OCI-M1 (cell line): ENCODE results near the gene AFF3.
"Not testable (repeated sequence)": the region's sequence is repeated elsewhere in the genome, so short reads cannot be mapped to it uniquely, and the experiment has no call there.

Experiments
- DNase-seq: peaks from one replicate; lab custom pipeline; 2025; lab: John Stamatoyannopoulos, UW

The AFF3 gene

DNA sequence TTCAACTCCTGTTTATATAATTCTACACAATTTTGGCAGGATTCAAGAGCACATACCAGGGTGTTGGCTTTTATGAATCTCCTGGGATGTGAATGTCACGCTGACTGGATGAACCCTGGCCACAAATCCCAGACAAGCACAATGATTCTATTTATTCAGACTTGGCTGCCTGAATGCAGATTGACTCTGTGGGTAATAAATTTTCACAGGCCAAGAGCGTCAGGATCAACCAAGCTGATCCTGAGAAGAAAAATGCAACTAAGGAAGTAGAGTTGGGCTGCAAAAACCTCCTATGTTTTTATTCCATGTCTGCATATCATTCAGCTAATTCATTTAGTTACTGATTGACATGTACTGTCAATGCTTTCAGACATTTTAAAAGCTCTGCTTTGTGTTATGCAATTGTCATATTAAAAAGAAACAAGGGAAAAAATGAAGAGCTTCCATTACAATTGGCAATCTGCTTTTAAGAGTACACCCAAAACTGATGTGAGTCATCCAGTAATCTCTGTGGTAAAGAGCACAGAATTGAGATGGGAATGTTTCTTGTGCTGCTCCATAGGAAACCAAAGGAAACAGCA, 479.5 kb downstream of the AFF3 start:
- no peak for DNase-seq

DNA sequence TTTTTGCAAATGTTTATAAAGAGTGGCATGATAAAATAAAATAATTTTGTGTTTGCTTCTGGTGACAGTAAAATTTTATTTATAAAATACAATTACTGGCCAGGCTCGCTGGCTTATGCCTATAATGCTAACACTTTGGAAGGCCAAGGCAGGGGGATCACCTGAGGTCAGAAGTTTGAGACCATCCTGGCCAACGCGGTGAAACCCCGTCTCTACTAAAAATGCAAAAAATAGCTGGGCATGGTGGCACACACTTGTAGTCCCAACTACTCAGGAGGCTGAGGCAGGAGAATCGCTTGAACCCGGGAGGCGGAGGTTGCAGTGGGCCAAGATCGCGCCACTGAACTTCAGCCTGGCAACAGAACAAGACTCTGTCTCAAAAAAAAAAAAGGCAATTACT, 480.6 kb downstream of the AFF3 start:
- not testable (repeated sequence) for DNase-seq

DNA sequence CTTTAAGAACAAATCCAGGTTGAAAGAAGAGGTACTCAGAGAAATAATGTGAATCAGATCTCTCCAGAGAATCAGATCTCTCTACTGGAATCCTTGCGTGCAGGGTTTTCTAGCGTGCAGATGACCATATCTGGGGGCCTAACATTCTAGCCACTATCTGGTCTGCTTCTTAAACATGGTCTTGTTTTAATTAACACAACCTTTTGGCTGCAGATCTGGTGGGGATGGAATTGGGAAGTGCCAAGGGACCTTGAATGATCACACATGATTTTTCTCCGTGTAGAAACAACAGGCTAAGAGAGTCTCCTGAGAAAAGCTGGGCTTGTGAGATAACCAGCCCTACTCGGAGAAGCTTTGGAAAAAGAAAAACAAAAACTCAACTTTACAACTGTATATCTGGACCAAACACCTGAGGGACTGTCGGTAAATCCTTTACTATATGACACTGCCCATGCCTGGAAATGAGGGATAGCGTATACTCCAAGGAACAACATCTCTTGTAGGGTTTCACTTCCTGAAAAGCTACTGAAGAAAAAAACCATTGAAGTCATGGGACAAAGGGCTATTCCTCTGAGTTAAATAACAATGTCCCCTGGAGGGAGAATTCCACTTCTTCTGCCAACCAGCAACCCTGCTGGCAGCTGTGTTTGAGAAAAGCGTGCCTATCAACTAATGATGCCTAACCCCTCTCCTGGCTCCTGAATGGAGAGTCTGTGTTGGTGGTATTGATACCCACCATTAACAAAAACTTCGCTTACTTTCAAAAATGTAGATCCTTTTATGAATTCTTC, 481.6 kb downstream of the AFF3 start:
- DNase-seq: no peak

DNA sequence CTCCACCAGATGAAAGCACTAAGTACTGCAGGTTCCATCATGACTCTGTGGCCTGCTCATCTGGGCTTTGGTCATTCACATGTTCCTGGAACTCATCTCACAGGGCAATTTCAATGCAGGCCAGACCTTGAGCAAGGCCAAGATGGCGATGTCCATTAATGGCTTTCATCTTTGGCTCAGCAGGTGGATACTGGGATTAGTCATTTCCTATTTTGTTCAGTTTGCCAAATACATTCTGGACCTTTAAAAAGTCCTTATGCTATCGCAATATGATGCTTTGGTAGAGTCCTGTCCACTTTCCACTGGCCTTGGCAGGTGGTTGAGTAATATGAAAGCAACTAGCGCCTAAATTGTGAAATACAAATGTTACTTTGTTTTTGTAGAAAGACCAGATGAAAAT, 482.5 kb downstream of the AFF3 start:
- DNase-seq: no peak

DNA sequence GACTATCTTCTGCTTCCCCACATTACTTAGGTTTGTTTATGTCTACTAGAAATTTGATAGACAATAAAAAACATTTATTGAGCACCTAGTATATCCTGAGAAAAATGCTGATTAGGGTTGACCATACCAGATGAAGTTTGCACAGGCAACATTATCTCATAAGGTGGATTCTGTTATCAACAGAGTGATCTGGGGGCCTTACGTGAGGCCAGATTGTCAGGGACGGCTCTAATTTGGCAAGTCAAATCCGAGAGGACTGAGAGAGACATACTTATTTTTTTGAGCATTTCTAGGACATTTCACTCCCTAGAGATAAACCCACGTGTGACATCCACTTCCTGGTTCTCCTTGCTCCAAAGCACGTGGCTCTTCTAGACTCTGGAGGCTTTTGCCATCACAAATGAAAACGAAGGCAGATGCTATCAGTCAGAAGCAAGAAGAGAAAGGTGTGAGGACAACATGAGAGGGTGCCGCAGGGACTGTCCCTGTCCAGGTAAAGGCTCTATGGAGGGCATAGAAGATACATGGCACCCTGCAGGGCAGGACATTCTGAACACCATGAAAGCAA, 484.6 kb downstream of the AFF3 start:
- no peak for DNase-seq

DNA sequence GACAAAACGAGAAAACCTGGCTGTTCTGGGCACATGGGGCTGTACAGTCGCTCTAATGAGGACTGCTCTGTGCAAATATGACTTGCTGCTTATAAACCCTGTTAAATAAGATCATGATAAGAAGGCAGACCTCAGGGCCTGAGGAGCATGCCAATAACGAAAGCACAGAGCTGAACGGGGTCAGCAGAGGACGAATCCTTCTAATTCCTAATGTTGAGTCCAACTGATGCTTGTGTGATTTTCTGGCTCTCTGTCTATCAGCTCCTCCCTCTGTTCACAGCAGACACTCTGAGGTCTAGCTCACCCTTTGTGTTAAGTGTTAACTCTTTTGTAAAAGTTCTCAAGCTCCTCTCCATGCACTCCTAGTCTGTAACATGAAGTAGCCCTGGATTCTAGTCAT, 485.4 kb downstream of the AFF3 start:
- peak; percentile 1 for DNase-seq

DNA sequence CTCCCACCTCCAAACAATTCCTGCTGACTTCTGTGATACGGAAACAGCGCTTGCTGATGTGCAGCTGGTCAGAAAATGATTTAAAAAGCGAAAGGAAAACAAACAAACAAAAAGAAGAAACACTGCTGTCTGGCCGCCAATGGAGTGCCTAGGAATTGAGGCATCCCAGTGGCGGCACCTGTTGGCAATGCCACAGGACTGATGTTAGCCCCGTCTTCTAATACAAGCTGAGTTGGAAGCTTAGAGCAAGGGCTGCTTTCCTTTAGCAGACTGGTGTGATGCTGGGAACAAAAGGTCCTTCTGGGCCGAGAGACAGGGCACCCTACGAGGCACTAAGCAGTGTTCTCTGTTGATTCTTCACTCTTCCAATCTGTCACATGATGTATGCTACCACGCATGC, 489.0 kb downstream of the AFF3 start:
- no peak for DNase-seq

DNA sequence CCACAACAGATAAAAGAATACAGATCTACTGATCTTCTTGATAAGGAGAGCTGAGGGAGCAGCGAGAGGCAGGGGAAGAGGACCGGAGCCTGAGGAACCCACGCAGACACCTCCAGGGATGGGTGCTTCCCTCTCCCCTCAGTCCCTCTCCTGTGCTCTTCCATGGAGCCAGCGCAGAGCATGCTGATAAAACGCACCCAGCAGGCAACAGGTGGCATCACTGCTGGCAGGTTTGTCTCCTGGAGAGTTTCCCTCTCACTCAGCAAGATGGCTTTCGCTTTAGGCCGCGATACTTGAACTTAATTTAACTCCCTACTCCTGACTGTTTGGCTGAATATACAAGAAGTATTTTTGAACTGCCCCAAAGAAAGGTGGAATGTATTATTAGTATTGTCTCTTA, 489.5 kb downstream of the AFF3 start:
- DNase-seq: no peak

DNA sequence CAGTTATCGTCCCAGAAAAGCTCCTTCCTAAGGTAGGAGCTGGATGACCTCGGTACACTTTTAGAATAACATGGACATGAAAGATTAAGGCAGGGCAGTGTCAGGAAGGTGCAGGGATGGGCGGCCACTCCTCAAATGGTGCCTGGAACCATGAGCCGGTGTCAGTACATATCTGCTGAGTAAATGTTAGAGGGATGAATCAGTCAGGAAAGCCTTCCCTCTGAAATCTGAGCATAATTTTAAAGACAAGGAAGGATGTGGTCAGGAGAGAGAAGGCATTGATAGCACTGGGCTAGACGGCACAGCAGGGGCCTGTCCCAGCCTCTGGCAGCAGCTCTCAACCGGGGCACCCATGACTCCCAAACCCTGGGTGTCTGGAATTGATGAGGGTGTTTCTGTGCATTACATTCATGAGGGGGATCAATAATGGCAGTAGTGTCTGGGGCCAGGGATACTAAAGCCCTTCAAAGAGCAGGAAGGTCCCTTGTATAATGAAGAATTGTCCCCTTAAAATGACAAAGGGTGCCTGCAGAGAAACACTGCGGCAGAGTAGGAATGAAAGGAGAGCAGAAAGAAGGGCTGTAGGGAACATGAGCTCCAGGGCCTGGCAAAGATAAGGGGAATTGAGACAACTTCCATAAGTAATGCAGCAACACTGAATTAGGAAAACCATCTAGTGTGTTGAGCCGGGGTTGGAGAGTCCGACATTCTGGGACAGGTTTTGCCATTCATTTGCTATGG, 490.3 kb downstream of the AFF3 start:
- no peak for DNase-seq

DNA sequence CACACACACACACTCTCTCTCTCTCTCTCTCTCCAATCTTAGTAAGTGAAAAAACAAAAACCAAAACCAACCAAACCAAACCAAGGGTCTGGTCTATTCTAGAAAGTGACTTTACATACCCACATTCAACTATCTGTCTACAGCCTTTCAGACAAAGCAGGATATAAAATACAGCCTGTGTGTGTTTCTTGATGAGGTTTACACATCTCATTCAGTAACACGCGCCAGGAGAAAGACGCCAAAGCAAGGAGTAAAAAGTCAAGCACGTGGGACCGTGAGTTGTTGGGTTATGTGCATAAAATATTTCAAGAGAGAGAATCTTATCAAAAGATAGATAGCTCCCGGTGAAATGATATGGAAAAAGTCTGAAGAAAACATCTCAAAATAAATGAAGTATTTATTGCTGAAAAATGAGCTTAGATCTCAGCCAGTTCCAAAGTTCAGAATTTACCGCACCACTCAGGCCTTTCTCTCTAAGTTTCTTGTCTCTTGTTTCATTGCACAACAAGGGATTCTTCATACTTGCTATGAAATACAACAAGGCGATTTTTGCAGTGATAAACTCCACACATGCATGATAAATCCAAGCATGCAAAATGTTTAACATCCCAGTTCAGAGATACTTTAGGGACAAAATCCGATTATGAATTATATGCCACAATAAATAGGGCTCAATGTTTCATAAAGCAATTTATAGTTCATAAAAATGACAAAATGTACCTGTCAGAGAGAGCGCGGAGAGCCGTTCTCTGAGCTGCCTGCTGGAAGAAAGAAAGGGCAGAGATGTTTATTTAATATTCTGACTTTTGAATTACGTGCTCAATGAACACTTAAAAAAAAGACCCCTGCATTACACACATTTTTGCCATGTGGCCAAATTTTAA, 493.2 kb downstream of the AFF3 start:
- DNase-seq: no peak

DNA sequence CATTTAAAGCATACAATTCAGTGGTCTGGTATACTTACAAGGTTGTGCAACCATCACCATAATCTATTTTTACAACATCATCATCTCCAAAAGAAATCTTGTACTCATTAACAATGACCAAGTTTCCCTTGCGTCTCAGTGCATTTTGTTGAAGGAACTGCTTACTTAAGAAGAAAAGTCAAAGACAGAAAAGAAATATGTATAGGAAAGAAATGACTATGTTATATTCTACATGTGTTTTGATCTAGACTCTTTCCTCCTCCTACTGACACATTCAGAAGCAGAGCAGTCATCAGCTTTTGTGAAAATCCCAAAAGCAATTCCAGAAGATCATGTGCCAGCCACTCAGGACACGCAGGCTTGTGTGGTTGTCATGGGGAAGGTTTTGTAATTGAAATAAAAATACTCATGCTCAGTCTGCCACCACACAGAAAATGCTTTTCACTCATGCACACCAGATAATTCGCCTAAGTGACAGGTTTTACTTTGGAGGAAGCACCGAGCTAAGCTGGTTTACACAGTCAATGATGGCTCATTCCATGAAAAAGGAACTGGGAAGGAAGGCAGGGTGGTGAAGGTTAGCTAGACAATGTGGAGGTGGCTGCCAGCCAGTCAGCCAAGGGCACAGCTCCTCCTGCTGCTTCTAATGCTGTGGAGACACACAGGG, 494.1 kb downstream of the AFF3 start:
- DNase-seq: no peak

DNA sequence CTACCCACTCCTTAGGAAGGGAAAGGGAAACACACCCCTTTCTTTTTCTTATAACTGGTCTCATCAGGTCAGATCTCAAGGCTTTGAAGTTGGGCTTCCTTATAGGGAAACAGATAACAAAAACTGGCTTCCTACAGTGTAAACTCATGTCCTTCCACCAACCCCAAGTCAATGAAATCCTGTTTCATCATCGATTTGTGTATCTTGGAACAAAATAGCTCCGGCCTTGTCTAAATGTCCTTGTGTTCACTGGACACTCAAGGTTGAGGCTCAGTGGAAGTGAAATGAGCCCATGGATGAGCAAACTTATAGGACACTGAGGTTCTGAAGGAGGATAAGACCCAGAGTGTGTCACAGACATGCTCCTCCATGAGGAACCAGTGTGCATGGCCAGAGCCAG, 496.4 kb downstream of the AFF3 start:
- DNase-seq: no peak

DNA sequence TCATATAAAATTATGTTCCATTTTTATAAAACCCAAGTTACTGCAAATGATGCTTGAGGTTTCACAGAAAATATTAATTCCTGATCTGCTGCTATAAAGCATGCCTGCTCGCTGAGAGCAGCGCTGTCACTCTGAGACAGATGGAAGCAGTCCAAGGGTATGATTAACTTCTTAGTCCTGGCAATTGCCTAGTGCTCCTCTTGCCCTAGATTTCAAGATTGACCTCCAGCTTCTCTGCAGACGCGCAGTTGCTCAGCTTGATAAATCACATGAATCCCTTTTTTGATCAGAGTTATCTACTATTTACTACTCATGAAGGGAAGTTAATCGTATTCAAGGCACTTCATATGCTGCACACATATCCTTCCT, 498.0 kb downstream of the AFF3 start:
- DNase-seq: no peak

DNA sequence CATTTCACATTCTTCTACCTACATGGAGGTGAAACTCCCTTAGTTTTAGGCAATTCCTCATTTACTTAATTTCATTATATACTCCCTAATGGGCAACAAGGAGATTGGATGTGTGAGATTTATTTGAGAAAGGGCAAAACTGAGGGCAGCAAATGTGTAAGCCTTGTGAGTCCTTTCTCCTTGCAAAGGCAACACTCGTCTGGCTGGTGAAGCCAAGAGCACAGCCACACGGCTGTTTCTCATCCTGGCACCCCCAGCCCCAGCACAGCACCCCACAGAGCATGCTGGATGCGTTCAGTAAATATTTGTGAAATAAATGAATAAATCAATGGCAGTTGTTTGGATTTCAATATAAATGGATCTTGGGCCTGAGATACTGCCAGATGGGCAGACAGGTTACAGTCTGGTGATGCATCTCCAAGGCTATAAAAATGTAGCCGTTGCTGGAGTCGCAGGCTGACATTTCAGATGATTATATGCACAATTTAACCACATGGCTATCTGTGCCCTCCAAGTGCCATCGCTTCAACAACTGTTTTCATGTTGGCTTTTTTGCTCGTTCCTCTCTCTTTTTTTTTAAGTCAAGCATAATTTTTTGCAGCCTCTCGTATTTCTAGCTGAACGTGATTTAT, 498.5 kb downstream of the AFF3 start:
- DNase-seq: no peak

DNA sequence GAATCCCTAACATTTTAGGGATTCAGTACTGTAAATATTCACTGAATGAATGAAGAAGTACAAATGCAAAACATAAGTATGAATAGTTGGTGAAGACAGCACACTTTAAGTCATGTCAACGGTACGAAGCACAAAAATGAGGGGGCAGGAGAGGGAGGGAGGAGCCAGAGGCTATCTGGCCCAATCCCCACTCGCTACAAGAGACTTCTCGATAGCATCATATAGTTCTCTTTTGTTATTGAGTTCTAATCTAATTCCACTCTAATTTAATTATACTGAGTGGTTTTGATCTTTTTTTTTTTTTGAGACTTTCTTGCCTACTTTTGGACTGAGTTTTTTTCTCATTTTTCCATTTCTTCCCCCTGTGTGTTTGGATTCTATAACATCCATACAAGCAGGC, 500.4 kb downstream of the AFF3 start:
- no peak for DNase-seq

DNA sequence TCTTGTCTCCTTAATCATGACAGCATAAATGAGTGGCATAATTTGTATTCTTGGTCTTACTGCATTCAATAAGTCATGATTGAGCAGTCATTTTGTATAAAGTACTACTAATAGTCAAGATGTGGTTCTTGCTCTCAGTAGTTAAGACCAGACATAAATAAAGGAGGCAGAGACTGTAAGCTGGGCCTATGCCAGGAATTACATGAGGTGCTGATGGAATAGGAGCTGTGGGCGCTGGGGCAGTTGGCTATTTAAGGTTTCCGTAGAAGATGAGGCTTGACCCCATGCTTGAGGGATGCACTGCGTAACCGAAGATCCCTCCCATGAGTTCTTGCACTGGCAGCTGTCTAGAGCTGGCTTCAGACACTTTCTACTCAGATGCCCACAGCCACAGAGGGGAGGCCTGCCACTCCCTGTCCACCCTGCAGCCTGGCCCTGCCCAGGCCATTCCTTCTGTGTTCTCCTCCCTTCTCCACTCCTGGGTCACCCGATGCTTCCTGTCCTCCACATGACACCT, 501.7 kb downstream of the AFF3 start:
- DNase-seq: no peak

DNA sequence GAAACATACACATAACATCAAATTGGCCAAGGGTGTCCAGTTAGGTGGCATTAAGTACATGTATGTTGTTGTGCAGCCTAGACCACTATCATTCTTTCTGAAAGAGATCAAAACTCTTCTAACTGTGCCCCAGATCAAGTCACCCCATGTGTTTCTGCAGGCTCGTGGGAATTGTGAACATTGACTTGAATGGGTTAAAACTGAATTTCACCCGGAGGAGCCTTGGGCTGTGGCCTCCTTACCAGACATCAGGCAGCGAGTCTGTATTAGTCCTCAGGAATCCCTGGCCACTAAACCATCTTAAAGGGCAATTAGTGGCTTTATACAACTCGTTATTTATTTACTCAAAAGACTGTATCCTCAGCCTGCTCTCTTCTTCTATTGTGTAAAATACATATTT, 503.6 kb downstream of the AFF3 start:
- no peak for DNase-seq

DNA sequence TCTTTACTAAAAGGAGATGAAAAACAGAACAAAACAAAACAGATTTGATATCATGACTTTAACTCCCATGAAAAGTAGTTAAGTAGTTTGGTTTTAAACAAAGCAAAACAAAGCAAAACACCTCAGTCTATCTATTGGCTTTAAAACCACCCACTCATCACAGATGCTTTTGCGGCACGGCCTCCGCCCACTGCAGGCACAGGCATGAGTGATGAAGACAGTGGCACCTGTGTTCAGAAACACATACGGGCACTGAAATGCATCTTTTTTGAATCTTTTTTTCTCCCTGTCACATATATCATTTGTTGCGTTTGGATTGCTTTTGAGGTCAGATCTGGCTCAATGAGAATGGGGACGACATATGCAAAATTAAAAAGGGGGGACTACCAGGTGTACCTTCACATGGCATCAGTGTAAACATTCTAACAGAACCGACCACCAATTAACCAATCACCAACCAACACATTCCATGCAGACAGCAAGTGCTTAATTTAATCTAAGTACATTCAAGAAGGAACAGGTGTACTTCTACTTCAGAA, 505.2 kb downstream of the AFF3 start:
- no peak for DNase-seq

DNA sequence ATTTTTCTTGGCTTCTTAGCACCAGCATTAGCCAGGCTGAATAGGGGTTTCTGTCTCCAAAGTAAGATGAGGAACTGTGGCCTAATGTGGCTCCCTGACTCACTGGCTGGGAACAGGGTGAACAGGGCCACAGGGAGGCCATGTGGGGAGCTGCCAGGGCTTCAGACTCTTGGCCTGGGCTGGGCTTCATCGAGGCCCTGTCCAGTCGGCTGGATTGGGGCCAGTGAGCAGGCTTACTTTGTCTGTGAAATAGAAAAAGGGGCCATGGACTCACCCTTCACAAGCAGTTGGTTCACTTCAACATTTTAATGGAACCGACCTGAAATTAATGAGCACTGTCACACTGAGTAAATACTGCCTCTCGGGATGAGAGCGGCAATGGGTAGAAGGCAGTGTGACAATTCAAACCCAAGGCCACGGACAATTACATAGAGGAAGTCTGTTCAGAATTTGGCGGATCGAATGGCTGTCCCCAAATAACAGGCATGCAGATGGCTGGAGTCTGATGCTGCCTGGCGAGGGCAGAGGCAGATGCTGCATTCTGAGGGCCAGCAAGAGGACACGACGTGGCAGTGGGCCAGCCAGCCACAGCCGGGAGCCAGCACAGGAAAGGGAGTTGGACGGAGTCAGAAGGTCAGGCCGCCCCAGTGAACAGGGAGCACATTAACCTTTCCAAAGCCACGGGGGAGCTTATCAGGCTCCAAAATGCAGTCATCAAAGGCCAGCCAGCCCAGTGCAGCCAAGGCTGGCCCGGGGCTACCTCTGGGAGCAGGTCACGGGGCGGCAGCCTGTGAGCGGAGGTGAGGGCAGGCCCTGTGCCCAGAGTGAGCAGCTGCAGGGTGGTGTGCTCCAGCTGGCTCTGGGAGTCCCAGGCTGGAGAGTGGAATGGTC, 506.0 kb downstream of the AFF3 start:
- no peak for DNase-seq
